ENCODE data around the gene MRPL4. TPM values are rescaled to one million over a fixed set of nuclear protein-coding genes. Genes with fewer than 3 reads are reported as not detected.

The MRPL4 gene
- total RNA-seq, 1 experiment from 2014 or later = 99.3 TPM

- H4K5ac ChIP-seq (ENCODE audit: insufficient read length, low read depth, low read length) = no peak overlapping the region
- H3K27me3 ChIP-seq (ENCODE audit: insufficient read depth, low read length) = no peaks in the 10 kb centered on the region
- Mint-ChIP-seq H3K4me3 (no peak overlapping the region), H3K36me3 (ENCODE audit: insufficient read depth in 1 of 3, low read depth in 3 of 3) (no peaks in the 10 kb centered on the region), H3K4me1 (peaks cover 0 to 7% of the 10 kb centered on the region in 2 experiments; a peak in 2 of 4 replicates), H3K27me3 (ENCODE audit: low read depth) (peaks cover 3% of the 10 kb centered on the region; the same call in 1 of the 2 replicates), H3K27ac (no peak overlapping the region), H3K9me3 (peaks cover 3 to 8% of the 10 kb centered on the region in 2 experiments; a peak in 2 of 5 replicates)
- TF ChIP-seq, protein P1, sequence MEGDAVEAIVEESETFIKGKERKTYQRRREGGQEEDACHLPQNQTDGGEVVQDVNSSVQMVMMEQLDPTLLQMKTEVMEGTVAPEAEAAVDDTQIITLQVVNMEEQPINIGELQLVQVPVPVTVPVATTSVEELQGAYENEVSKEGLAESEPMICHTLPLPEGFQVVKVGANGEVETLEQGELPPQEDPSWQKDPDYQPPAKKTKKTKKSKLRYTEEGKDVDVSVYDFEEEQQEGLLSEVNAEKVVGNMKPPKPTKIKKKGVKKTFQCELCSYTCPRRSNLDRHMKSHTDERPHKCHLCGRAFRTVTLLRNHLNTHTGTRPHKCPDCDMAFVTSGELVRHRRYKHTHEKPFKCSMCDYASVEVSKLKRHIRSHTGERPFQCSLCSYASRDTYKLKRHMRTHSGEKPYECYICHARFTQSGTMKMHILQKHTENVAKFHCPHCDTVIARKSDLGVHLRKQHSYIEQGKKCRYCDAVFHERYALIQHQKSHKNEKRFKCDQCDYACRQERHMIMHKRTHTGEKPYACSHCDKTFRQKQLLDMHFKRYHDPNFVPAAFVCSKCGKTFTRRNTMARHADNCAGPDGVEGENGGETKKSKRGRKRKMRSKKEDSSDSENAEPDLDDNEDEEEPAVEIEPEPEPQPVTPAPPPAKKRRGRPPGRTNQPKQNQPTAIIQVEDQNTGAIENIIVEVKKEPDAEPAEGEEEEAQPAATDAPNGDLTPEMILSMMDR (conservative IDR thresholded peaks at IDR 0.05) = no peak
- H3K79me1 ChIP-seq (ENCODE audit: insufficient read depth, low read depth, low read length, poor library complexity, severe bottlenecking) = no peaks in the 10 kb centered on the region
- no peak overlapping the region for H2BK20ac ChIP-seq (ENCODE audit: low read depth, low read length, poor library complexity, severe bottlenecking)
- no peak overlapping the region for H4K91ac ChIP-seq (ENCODE audit: insufficient read length, low read depth, low read length)
- WGBS (ENCODE audit: extremely low coverage, insufficient read length, low lambda C conversion rate) = no CpG with 5 or more reads among the region's 4 CpGs
- H2AK5ac ChIP-seq (ENCODE audit: insufficient read length, low read length) = no peak overlapping the region
- H4K20me1 ChIP-seq (ENCODE audit: control insufficient read depth, insufficient read depth, insufficient read length) = no peaks in the 10 kb centered on the region
- no peak overlapping the region for H3K56ac ChIP-seq (ENCODE audit: insufficient read length, low read depth, low read length)
- H2AFZ ChIP-seq (ENCODE audit: low read length) = no peak overlapping the region
- H4K8ac ChIP-seq (replicated peaks; ENCODE audit: insufficient read length, low read depth, low read length) = no peak overlapping the region
- DNase-seq = no peak
- no peaks in the 10 kb centered on the region for H3K23me2 ChIP-seq (ENCODE audit: insufficient read length, low read depth, low read length, poor library complexity, severe bottlenecking)
- H3K79me2 ChIP-seq (ENCODE audit: insufficient read depth, low read length) = no peaks in the 10 kb centered on the region
- H3K4ac ChIP-seq (ENCODE audit: low read depth, low read length) = no peak overlapping the region
- no peak overlapping the region for H3K27ac ChIP-seq (ENCODE audit: insufficient read length, low read depth, low read length)
- no peak overlapping the region for H2BK12ac ChIP-seq (ENCODE audit: insufficient read length, low read depth, low read length)
- no peaks in the 10 kb centered on the region for H3K4me1 ChIP-seq (ENCODE audit: insufficient read depth, low read length)
- no peak overlapping the region for H3K14ac ChIP-seq (ENCODE audit: insufficient read depth, low read length)
- H3K23ac ChIP-seq (ENCODE audit: insufficient read length, low read depth, low read length) = no peak overlapping the region
- no peak overlapping the region for H3K18ac ChIP-seq (ENCODE audit: insufficient read length, low read depth, low read length)
- no peak overlapping the region for H2BK5ac ChIP-seq (ENCODE audit: insufficient read length, low read length)
- H2BK15ac ChIP-seq (ENCODE audit: low read depth, low read length) = no peak overlapping the region
- no peak overlapping the region for H3T11ph ChIP-seq (ENCODE audit: low read length)
- no peak overlapping the region for H2BK120ac ChIP-seq (ENCODE audit: low read depth, low read length, poor library complexity, severe bottlenecking)
- no peak overlapping the region for H3K4me2 ChIP-seq (ENCODE audit: insufficient read depth, insufficient read length, low read length)
- H3K9me3 ChIP-seq (ENCODE audit: control insufficient read depth, low read depth, low read length) = no peaks in the 10 kb centered on the region
- no peak overlapping the region for H3K9ac ChIP-seq (ENCODE audit: extremely low read depth, insufficient read length, low read length)
Measured at GRCh38 chr19:10211061-10211460, 41.0 kb upstream of the MRPL4 start.

Measured in H9 (cell line).